Measurements from ENCODE around the gene PFDN1.

Gene PFDN1

GRCh38 chr5:140295414-140295813 is 7.5 kb downstream of the PFDN1 start:
- no peak for DNase-seq

GRCh38 chr5:140294753-140295152 is 8.1 kb downstream of the PFDN1 start:
- no peak for DNase-seq

DNA sequence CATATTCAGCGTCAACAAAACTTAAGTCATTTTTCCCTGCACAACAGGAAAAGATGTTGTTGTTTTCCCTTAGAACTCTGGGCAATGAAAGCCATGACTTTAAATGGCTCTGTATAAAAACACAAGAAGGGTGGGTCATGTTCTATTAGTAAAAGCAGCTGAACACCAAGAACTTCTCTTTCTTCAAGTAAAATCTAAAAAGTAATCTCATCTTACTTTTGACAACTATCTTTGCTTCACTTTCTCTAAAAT is 9.1 kb downstream of the PFDN1 start:
- no peak for DNase-seq

DNA sequence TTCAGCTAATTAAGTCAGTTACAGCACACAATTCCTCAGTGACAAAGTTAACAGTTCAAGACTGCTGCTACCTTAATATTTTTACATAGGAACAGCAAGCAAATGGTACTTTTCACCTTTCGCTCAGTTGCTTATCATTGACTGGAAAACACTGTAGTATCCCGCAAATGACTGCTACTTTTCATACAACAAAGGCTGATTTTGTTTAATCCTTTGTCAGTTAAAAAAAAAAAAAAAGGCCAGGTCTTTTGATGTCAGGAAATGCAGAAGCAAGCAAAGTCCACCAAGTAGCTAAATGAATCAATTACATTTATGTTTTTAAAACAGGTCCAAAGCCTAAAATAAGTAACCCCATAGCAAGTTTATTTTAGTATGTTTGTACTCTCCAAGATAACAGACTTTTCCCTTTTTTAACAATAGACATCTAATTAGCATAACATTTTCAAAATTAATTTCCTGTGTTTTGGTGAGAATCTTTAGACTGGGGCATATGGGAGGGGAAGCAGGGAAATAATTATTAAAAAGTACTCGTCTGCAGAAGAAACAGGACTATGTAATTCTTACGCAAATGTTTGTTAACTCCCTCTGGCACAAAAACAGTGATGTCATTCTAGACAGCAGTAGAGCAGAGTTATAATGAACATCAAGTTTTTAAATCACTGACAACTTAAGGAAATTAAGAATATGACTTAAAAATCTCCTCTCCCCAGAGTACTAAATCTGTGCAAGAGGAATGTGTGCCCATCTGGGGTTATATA is 9.6 kb downstream of the PFDN1 start:
- no peak for DNase-seq

GRCh38 chr5:140292212-140293036 is 10.5 kb downstream of the PFDN1 start:
- no peak for DNase-seq

- DNase-seq, result no peak
Measured at GRCh38 chr5:140287801-140288521, 14.9 kb downstream of the PFDN1 start.

- no peak for DNase-seq
Measured at GRCh38 chr5:140286424-140286823, 16.5 kb downstream of the PFDN1 start.

DNA sequence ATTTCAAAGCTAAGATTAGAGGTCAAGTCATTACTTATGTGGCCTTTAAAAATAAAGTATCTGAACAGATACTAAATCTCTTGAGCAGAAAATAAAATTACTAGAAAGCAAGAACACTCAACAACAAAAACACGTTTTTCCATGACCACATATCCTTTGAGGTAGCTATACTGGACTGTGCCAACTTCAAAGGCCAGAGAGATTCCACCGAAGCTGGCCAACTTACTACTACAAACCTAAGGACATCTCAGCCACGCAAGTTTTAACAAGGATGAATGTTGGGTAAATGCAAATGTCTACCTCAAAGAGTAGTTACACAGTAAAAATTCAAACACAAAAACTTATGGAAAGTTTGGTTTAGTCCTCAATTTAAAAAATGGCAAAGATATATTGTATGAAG is 18.9 kb downstream of the PFDN1 start:
- DNase-seq, result no peak

DNA sequence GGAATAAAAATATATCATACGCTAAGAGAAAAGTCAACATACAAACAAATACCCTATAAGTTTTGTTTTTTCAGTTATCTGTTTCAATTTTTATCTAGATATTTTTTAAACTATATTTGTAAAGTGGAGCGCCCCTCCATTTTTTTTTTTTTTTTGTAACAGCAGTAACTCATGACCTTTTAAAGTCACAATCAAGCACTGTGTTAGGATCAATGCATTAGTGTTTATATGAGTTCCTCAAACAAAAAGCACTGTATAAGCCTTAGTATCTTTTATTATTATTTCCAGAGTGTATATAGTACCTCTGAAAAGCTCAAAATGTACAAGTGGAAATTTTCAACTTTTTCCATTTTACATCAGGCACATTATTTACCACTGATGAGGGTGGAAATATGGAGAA is 20.6 kb downstream of the PFDN1 start:
- no peak for DNase-seq

- DNase-seq, result no peak
Measured at GRCh38 chr5:140275837-140276236, 27.1 kb downstream of the PFDN1 start.

DNA sequence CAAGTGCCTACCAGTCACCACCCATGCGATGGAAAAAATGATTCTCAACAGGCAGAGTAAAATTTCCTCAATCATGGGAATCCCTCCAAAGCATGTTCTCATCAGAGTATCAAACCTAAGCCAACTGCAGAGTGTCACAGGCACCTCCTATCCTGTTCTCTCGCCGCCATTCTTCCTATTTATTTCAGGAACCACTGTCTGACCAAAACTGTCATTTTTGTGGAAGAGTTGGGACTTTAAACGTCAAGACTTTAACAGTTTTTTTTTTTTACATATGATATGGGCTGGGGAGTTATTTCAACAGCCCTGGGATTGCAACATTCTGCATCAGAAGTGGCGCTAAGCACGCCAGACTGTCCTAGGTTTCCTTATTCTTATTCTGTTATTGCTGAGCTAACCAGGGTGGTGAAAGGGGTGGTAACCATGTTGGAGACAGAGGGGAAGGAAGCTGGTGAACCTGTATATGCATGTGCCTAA is 29.5 kb downstream of the PFDN1 start:
- no peak for DNase-seq

DNA sequence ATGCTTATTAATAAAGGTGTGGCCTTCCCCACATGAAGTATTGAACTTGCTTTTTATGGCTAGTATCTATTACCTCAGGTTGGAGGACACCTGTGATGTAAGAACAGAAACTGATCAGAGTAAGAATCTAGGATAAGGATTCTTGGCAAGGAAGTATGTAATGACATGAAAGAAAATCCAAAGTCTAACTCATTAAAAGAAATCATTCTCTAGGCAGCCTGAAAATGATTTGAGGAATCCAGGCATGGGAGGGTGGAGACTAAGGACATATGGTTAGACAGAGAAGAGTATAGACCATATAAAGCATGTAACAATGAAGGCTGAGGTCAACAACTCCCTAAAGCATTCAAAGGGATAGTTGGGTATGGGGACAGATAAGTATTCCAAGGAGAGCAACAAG is 32.9 kb downstream of the PFDN1 start:
- no peak for DNase-seq

- no peak for DNase-seq
Measured at GRCh38 chr5:140267559-140268018, 35.3 kb downstream of the PFDN1 start.

DNA sequence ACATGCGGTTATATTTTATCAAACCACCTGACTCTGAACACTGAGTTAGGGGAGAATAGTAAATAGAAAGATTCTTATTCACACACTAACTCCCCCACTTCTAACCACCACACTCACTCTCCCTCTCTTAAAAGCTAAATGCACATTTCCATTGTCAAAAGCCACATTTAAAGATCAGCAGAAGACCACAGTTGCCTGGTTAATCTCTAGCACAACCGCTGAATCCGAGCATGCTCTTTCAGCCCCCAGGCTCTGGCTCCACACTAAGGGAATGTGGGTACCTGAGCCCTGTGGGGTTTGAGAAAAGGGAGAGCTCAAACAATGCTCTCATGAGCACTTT is 35.7 kb downstream of the PFDN1 start:
- DNase-seq, result no peak

- no peak for DNase-seq
Measured at GRCh38 chr5:140266471-140267200, 36.3 kb downstream of the PFDN1 start.

- DNase-seq, result no peak
Measured at GRCh38 chr5:140265845-140266244, 37.1 kb downstream of the PFDN1 start.

DNA sequence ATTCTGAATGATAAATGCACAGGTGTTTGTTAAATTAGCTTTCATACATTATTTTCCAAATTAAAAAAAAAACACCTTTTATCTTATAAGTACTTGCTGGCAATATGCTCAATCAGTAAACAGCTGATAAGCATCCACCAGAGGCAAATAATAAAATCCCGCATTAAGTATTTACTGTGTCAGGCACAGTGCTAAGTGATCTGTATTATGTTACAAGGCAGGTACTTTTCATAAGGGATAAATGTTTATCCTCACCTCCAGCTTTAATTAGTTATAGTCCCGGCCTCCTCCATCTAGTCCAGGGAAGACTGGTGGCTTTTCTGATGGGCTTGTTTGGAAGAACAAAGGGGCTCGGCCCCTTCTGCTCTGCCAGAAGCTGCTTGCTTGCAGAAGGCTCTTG is 40.1 kb downstream of the PFDN1 start:
- no peak for DNase-seq

DNA sequence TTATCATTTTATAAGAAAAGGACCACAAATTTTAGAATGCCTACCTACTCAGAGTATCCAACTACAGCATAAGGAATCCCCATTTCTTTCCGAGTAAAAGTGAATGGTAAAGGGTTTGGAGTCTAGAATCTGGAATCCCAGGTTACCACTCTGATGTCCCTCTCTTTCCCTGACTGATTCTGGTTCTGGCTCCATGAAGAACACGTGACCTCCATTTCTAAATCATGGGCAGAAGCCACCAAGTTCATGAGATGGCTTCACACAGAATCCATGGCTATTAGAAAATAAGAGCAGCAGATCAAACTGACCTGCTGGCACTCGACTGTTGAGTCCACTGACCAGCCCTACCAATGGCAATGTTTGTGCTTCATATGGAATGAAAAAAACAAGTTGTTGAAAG is 40.7 kb downstream of the PFDN1 start:
- no peak for DNase-seq

DNA sequence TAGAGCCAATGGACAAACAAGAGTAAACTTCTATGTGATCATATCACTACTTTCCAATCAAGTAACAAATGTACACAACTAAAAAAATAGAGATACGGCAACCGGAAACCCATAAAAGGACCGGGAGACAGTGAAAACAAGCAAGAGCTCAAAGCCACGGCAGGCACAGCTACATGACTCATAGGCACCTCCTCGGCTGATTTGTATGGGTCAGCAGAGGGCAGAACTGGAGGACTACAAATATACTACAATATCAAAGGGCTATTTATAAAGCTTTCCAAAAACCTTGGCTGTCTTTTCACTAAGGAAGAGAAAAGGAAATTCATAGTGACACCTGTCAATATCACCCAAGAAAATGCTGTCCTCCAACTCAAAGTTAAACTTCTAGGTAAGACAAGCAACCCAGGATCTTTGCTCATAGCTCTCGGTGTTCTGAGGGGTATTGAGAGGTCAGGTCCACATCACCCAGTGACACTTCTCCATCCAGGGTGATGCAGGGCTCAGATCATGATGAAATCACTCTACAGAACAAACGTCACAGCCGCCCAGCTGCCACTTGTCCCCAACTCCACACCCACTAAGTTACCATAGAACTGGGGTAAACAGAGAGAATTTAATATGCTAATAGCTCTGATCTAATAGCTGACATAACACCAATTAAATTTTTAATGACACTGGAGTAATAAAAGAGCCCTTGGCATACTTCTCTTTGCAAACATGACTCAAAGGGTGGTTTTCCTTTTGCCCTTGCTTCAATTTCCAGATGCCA is 41.3 kb downstream of the PFDN1 start:
- DNase-seq, result peak; percentile 53

DNA sequence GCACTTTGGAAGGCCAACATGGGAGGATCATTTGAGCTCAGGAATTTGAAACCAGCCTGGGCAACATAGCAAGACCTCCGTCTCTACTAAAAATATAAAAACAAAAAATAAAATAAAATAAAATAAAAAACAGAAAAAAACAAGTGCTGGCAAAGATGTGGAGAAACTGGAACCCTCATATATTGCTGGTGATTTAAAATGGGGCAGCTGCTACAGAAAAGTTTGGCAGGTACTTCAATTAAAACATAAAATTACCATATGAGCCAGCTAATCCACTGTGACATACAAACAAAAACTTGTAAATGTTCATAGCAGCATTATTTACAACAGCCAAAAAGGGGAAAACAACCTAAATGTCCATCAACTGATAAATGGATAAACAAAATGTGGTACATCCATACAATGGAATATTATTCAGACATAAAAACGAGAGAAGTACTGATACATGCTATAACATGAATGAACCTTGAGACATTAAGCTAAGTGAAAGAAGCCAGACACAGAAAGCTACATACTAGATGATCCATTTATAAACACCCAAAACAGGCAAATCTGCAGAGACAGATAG is 42.7 kb downstream of the PFDN1 start:
- no peak for DNase-seq

DNA sequence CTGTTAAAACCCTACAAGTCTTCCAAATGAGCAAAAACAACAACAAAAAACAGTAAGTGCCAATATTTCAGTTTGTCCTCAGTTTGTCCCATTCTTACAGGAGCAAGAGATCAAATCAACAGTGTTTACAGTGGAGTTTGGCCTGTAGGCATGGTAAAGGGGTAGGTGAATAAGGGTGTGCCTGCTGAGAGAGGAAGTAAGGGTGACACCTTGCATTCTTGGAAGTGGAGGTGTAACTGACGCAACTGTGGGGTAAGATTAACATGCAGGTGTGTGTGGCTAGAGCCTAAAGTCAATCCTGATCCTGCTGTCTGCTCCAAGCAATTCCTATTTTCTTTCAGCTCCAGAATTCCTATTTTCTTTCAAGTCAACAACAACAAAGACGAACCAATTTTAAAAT is 43.4 kb downstream of the PFDN1 start:
- DNase-seq, result peak; percentile 35

DNA sequence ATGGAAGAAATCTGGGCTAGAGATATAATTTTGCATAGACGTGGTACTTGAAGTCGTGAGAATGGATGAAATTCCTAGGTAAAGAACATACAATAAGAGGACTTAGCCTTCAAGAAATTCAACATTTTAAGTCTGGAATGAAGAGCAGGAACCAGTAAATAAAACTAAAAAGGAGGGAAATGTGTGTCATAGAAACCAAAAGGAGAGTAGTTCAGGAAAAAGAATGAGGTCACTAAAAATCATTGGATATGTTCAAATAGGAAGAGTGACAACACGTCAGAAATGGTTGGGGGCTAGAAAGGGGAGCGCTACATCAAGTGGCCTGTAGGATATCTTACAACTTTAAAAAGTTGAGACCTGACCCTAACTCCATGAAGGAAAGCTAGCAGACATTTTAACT is 44.0 kb downstream of the PFDN1 start:
- DNase-seq, result no peak

Measured in activated CD4-positive, alpha-beta T cell treated with anti-CD3 and anti-CD28 coated beads, Interleukin-10, Interleukin-2, amounts not matched to agents 100 ng/mL and 50 ng/mL, durations not matched to agents 16 hours and 8 hours (primary cell).